ENCODE results near the gene WIPI1.
"Not testable (repeated sequence)": the region's sequence is repeated elsewhere in the genome, so short reads cannot be mapped to it uniquely, and the experiment has no call there.

WIPI1 gene

DNA sequence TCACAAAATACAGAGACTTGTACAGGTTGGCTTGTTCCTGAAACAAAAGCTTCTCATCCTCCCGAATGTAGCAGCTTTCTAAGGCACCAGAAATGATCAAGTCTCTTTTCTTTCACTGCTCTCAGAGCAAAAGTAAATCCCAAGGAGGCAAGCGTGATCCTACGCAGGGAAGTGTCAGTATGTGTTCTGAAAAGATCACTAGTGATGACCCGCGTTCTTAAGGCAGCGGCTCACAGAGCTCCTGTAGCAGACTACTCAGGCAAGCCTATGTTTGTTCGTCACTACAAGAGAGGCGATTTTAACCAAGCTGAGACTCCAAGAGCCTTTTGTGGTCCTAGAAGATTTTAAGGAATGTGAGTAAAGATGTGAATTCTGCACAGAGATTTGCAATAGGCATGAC is 34.5 kb downstream of the WIPI1 start:
- no peak for DNase-seq (ENCODE audit: low read depth, low spot score)
- no peak overlapping the region for H3K27ac ChIP-seq

GRCh38 chr17:68421486-68421885 is 35.8 kb downstream of the WIPI1 start:
- no peak overlapping the region for H3K27ac ChIP-seq
- no peak for DNase-seq (ENCODE audit: low read depth, low spot score)

DNA sequence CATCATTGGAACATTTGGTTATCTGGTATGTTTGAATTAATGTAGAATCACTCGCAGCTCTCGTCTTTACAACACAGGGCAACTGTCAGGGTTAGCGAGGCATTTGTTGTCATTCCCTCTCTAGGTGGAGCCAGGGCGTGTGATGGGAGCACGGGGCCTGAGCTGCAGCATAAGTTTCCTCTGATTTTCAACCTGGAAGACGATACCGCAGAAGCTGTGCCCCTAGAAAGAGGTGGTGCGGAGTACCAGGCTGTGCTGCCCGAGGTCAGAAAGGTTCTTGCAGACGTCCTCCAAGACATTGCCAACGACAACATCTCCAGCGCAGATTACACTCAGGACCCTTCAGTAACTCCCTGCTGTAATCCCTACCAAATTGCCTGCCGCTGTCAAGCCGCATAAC is 37.2 kb downstream of the WIPI1 start:
- no peak overlapping the region for H3K27ac ChIP-seq
- no peak for DNase-seq (ENCODE audit: low read depth, low spot score)

DNA sequence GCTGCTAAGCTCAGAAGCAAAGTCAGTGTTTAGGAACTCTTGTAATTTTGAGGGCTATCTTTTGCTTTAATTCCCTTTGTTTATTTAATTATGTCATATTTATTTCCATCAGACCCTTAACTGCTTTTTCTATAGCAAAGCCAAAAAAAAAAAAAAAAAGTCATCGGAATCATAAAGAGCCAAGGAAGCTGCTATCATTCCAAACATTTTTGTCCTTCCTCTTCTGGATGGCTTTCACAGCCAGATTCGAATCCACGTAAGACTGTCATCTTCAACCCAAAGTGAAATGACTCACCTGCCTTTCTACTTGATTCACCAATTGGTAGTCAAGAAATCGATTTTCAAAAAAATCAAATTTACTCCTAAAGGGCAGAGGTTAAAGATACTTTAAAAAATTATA is 38.4 kb downstream of the WIPI1 start:
- DNase-seq (ENCODE audit: low read depth, low spot score): no peak
- H3K27ac ChIP-seq: no peak overlapping the region

DNA sequence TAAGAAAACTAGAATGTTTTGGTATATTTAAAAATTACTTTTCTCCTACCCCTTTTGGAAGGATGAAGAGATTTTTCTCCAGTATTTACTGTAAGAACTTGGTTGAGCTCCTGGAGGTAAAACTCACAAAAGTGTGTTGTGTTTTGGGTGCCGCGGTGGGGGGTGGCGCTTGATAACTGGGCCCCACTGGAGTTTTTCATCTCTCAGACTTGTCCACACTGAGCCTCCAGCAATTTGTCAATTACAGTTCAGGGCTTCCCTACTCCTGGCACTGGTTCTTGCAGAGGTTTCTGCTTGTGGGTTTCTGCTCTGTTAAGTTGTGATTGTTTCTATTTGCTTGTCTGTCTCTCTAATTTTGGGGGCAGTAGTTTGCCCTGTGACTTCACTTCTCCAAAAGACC is 40.0 kb downstream of the WIPI1 start:
- no peak for DNase-seq (ENCODE audit: low read depth, low spot score)
- no peak overlapping the region for H3K27ac ChIP-seq

DNA sequence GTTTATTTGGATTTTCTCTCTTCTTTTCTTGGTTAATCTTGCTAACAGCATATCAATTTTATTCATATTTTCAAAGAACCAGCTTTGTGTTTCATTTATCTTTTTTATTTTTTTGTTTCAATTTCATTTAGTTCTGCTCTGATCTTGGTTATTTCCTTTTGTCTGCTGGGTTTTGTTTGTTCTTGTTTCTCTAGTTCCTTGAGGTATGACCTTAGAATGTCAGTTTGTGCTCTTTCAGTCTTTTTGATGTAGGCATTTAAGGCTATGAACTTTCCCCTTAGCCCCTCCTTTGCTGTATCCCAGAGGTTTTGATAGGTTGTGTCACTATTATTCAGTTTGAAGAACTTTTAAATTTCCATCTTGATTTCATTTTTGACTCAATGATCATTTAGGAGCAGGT is 42.4 kb downstream of the WIPI1 start:
- H3K27ac ChIP-seq; DNase-seq (ENCODE audit: low read depth, low spot score): not testable (repeated sequence)

- not testable (repeated sequence) for DNase-seq (ENCODE audit: low read depth, low spot score); H3K27ac ChIP-seq
These were observed 43.4 kb downstream of the WIPI1 start for GRCh38 chr17:68413597-68414560.

DNA sequence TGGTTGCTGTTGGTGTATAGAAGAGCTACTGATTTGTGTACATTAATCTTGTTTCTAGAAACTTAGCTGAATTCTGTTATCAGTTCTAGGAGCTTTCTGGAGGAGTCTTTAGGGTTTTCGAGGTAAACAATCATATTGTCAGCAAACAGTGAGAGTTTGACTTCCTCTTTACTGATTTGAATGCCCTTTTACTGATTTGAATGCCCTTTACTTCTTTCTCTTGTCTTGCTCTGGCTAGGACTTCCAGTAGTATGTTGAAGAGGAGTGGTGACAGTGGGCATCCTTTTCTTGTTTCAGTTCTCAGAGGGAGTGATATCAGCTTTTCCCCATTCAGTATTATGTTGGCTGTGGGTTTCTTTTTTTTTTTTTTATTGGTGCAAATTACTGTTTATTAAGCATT is 49.6 kb downstream of the WIPI1 start:
- not testable (repeated sequence) for H3K27ac ChIP-seq; DNase-seq (ENCODE audit: low read depth, low spot score)

DNA sequence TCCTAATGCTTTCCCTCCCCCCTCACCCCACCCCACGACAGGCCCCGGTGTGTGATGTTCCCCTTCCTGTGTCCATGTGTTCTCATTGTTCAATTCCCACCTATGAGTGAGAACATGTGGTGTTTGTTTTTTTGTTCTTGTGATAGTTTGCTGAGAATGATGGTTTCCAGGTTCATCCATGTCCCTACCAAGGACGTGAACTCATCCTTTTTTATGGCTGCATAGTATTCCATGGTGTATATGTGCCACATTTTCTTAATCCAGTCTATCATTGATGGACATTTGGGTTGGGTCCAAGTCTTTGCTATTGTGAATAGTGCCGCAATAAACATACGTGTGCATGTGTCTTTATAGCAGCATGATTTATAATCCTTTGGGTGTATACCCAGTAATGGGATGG is 53.5 kb downstream of the WIPI1 start:
- DNase-seq (ENCODE audit: low read depth, low spot score); H3K27ac ChIP-seq: not testable (repeated sequence)

GRCh38 chr17:68403122-68403521 is 54.2 kb downstream of the WIPI1 start:
- no peak for DNase-seq (ENCODE audit: low read depth, low spot score)
- no peak overlapping the region for H3K27ac ChIP-seq

GRCh38 chr17:68401288-68401687 is 56.0 kb downstream of the WIPI1 start:
- H3K27ac ChIP-seq: no peak overlapping the region
- no peak for DNase-seq (ENCODE audit: low read depth, low spot score)

- H3K27ac ChIP-seq: no peak overlapping the region
These were observed 56.9 kb downstream of the WIPI1 start for GRCh38 chr17:68400404-68400735.

GRCh38 chr17:68399638-68400403 is 57.5 kb downstream of the WIPI1 start:
- no peak for DNase-seq (ENCODE audit: low read depth, low spot score)

More at GRCh38 chr17:68400404-68400735, 56.9 kb downstream of the WIPI1 start:
- DNase-seq (ENCODE audit: low read depth, low spot score): no peak

DNA sequence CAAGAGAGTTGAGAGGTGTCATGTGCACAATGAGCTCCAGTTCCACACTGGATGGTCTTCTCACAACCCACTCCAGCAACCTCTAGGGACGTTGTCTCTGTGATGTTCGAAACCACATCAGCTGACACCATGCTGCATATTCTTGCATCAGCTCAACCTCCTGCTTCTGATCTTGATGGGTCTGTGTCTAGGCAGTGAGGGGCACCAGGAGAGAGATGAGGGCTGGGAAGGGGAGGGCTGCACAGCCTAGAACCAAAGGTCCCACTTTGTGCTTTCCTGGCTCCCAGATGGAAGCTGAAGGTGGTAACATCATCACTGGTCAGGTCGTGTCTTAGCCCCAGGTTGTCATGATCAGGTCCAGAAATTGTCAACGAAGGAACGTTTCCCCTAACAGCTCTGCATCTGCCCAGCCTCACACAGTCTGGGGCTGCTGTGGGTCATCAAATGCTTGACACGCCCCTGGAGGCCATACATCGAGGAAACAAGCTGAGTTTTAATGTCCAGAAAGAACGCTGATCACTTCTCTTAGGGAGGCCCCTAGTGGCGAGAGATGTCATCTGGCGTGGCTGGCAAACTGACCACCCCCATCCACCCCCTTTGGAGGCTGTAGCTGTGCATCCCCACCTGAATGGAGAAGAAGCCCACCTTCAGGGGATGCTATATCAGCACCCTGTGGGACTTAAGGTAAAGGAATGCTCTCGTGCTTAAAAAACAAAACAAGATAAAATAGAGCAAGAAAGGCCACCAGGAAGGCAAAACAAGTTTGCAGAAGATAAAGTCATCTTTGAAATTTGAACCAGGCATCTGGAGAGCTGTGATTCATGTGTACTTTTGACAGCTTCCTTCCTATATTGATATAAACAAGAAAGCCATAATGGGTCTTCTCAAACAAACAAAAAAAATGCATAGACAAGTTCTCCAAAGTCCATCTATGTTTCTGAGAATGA is 58.3 kb downstream of the WIPI1 start:
- no peak overlapping the region for H3K27ac ChIP-seq
- no peak for DNase-seq (ENCODE audit: low read depth, low spot score)

More at GRCh38 chr17:68399638-68400403, 57.5 kb downstream of the WIPI1 start:
- no peak overlapping the region for H3K27ac ChIP-seq

DNA sequence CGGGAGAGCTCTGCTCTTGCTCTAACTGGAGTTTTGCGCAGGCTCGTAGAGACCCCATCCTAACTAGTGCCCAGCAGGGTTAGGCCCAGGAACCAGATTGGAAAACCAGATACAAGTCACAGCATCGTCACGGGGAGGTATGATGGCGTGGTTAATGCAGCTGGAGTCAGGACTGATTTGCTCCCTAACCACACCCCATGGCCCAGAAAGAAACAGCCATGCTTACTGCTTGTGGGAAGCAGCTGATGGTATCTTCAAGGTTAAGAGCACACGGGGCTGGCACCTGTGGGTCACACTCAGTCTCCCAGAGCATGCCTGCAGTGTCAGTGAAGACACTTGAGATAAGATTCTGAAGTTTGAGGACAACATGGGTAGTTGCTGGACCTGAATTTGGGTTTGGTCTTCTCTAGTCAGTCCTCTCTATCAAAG is 60.2 kb downstream of the WIPI1 start:
- DNase-seq (ENCODE audit: low read depth, low spot score): no peak
- H3K27ac ChIP-seq: no peak overlapping the region

- H3K27ac ChIP-seq: no peak overlapping the region
- DNase-seq (ENCODE audit: low read depth, low spot score): no peak
These were observed 60.8 kb downstream of the WIPI1 start for GRCh38 chr17:68396226-68397107.

DNA sequence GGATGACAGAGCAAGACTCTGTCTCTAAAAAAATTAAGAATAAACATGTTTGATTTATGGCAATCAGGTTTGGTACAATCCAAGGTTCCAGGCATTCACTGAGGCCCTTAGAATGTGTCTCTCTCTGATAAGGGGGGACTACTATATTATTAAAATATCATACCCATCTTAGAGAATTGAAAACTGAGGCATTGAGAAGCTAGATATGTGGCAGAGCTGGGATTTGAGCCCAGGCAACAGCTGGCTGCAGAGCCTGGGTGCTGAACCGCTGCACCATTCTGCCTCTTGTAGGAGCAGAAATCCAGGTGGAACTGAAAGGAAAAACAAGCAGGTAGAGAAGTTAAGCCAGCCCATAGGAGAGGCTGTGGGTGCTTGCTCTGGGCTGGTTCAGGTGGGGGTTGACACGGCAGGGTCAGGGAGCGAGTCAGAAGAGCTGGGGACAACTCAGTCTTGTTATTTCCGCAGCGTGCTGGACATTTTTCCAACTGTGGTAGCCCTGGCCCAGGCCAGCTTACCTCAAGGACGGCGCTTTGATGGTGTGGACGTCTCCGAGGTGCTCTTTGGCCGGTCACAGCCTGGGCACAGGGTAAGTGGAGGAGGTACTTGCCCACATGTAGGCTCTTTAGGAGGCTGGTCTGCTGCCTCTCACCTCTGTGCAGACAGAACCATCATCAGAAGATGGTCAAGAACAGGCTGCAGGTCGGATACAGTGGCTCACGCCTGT is 62.5 kb downstream of the WIPI1 start:
- H3K27ac ChIP-seq: no peak overlapping the region
- no peak for DNase-seq (ENCODE audit: low read depth, low spot score)

DNA sequence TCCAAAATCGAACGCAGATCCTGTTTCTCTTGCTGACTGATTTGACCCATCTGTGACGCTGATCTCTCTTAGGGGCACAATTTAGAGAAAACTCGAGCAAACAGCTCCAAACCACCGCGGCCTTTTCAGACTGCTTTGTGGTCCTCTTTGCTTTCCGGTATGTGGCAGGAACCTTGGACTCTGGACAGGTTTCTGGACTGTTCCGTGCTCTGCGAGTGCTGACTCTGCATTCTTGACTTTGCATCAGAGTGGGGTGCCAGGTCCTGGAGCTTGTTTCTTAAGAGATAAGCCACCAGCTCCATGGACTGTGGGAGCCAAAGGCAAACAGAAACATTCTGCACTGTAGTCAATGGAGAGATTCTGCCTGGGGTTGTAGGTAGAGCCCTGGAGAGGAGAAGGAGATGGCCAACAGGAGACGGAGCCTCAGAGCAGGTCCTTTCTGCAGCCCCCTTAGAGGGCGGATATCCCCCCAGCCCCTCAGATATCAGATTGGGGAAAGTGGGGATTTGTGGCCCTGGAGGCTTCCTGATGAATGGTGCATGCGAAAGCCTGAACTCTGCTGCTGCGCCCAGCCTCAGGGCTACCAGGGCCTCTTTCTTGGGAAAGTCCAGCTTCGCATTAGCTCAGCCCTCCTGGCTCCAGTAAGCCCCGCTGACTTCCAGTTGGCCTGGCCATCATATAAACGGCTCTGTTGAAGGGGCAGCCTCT is 65.6 kb downstream of the WIPI1 start:
- no peak for DNase-seq (ENCODE audit: low read depth, low spot score)
- no peak overlapping the region for H3K27ac ChIP-seq

All from epithelial cell of prostate (primary cell).